Measurements from ENCODE around the gene CASTOR1.

The CASTOR1 gene

DNA sequence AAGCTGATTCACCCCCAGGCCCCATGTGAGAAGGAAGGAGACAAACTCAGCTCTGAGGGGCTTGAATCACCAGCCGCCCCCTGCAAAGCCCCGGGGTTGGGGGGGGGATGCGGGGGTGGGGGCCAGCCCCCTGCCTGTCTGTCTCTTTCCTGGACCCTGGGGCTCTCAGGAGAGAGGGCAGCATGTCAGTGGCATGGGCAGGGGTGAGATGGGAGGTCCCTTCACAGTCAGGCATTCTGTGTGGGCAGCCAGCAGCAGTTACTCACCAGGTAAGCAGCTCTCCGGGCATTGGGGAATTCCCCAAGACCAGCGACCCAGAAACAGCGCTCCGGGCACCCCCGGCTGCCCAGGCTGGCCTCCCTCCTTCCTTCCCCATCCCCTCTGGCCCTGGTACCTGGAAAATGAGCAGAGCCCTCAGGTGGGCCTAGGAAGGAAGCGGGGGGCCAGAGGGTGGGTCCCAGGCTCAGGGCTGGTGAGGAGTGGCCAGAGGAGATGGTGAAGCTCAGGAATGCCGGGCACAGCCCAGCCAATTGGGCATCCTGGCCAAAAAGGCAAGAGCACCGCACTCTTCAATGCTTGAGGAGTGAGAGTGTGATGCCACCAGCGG, 38.5 kb downstream of the CASTOR1 start:
- no peaks in the 10 kb centered on the region for H3F3A ChIP-seq (ENCODE audit: insufficient read depth, low read length)
- TF ChIP-seq EZH2 (IDR thresholded peaks at IDR 0.05; ENCODE audit: borderline replicate concordance, low read length): no peak
- TF ChIP-seq, protein P1, sequence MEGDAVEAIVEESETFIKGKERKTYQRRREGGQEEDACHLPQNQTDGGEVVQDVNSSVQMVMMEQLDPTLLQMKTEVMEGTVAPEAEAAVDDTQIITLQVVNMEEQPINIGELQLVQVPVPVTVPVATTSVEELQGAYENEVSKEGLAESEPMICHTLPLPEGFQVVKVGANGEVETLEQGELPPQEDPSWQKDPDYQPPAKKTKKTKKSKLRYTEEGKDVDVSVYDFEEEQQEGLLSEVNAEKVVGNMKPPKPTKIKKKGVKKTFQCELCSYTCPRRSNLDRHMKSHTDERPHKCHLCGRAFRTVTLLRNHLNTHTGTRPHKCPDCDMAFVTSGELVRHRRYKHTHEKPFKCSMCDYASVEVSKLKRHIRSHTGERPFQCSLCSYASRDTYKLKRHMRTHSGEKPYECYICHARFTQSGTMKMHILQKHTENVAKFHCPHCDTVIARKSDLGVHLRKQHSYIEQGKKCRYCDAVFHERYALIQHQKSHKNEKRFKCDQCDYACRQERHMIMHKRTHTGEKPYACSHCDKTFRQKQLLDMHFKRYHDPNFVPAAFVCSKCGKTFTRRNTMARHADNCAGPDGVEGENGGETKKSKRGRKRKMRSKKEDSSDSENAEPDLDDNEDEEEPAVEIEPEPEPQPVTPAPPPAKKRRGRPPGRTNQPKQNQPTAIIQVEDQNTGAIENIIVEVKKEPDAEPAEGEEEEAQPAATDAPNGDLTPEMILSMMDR (IDR thresholded peaks at IDR 0.05; ENCODE audit: low read length): no peak
- no peaks in the 10 kb centered on the region for H3K9me2 ChIP-seq (ENCODE audit: low read depth, low read length)
- H2AFZ ChIP-seq (ENCODE audit: low read length): no peak overlapping the region
- no peaks in the 10 kb centered on the region for H4K20me1 ChIP-seq (ENCODE audit: insufficient read depth, low read length)
- H3K36me3 ChIP-seq (ENCODE audit: insufficient read depth, low read length): no peaks in the 10 kb centered on the region
- no peak overlapping the region for H3K27ac ChIP-seq (ENCODE audit: low read depth, low read length, poor library complexity, severe bottlenecking)
- H3K4me1 ChIP-seq (ENCODE audit: insufficient read depth, low read length, severe bottlenecking): no peaks in the 10 kb centered on the region
- H3K27me3 ChIP-seq (ENCODE audit: insufficient read depth, low read length): 0 out of 2 replicates have a peak, but pooled peaks cover 8% of the 10 kb centered on the region
- H3K9me3 ChIP-seq (ENCODE audit: low read length): no peaks in the 10 kb centered on the region
- no peak overlapping the region for H3K9ac ChIP-seq (ENCODE audit: low read length)
- H3K79me2 ChIP-seq (ENCODE audit: insufficient read depth, low read length): no peaks in the 10 kb centered on the region
- no peak overlapping the region for H3K4me3 ChIP-seq (ENCODE audit: low read depth, low read length, poor library complexity, severe bottlenecking)
- no peak overlapping the region for H3K4me2 ChIP-seq (ENCODE audit: low read length)

DNA sequence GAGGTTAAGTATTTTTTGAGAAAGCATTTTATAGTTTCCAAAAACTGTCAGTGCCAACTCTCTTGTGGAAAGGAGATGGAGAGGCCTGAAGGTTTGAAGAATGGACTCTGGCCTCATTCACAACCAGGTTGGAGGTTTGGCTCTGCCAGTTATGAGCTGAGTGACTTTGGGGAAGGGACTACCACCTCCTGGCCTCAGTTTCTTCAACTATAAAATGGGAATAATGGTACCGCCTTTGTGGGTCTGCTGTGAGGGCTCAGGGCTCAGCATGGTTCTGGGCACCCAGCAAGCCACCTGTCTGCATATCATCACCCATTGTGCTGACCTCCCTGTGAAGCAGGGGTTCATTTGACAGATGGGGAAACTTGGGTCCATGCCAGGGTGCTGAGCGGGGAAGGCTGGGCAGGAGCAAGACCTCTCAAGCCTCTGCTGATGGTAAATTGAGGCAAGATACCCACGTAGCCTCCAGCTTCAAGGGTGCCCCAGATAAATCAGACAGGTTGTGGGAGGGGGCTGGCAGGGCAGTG, 39.2 kb downstream of the CASTOR1 start:
- TF ChIP-seq, protein P1 (IDR thresholded peaks at IDR 0.05; ENCODE audit: low read length): no peak
- TF ChIP-seq EZH2 (IDR thresholded peaks at IDR 0.05; ENCODE audit: borderline replicate concordance, low read length): no peak
- no peak overlapping the region for H3K4me2 ChIP-seq (ENCODE audit: low read length)
- H3K9ac ChIP-seq (ENCODE audit: low read length): no peak overlapping the region
- no peak overlapping the region for H2AFZ ChIP-seq (ENCODE audit: low read length)
- no peak overlapping the region for H3K27ac ChIP-seq (ENCODE audit: low read depth, low read length, poor library complexity, severe bottlenecking)
- no peak overlapping the region for H3K4me3 ChIP-seq (ENCODE audit: low read depth, low read length, poor library complexity, severe bottlenecking)
- H3K4me1 ChIP-seq (ENCODE audit: insufficient read depth, low read length, severe bottlenecking): no peaks in the 10 kb centered on the region
- no peaks in the 10 kb centered on the region for H4K20me1 ChIP-seq (ENCODE audit: insufficient read depth, low read length)
- H3K79me2 ChIP-seq (ENCODE audit: insufficient read depth, low read length): no peaks in the 10 kb centered on the region
- no peaks in the 10 kb centered on the region for H3K36me3 ChIP-seq (ENCODE audit: insufficient read depth, low read length)
- no peaks in the 10 kb centered on the region for H3K9me3 ChIP-seq (ENCODE audit: low read length)
- 0 out of 2 replicates have a peak, but pooled peaks cover 8% of the 10 kb centered on the region for H3K27me3 ChIP-seq (ENCODE audit: insufficient read depth, low read length)
- no peaks in the 10 kb centered on the region for H3F3A ChIP-seq (ENCODE audit: insufficient read depth, low read length)
- no peaks in the 10 kb centered on the region for H3K9me2 ChIP-seq (ENCODE audit: low read depth, low read length)

DNA sequence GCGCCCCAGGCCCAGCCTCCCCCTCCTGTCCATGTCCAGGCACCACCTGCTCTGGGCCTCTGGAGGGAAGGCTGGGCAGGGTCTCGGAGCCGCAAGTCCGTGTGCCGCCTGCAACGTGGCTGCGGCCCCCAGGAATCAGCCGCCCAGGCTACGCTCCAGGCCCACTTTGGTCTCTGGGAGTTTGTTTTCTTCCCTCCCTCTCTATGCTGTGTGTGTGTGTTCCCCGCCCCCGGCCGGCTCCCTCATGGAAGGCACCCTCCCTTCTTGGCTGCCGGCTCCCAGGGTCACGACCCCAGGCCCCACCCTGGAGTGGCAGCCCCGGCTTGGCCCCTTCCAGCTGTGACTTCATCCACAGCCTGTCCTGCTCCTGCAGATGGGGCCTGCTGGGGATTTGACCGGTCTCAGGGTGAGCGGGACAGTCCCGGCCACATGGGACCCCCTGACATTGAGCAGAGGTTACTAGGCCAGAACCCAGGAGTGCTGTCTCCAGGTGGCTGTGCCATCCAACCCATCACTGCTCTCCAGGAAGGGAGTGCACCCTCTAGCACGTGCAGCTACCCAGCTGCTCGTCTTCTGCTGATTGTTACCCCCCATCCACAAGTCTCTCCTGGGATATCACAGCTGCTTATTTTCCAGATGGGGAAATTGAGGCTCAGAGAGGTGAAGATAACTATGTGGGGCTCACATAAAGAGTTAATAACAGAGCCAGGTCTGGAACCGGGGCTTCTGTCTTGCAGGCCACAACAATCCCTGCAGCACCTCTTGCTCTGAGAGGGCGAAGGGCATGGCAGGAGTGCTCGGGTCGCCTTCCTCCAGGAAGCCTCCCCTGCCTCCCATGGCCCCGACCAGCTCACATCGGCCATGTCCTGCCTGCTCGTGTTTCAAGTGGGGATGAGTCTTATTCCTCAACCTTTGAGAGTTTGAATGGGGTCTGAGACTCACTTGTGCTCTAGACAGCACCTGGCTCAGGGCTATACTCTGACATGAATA, 40.0 kb downstream of the CASTOR1 start:
- H3K9me2 ChIP-seq (ENCODE audit: low read depth, low read length): no peaks in the 10 kb centered on the region
- no peak overlapping the region for H3K4me2 ChIP-seq (ENCODE audit: low read length)
- no peaks in the 10 kb centered on the region for H3K9me3 ChIP-seq (ENCODE audit: low read length)
- no peaks in the 10 kb centered on the region for H3F3A ChIP-seq (ENCODE audit: insufficient read depth, low read length)
- no peak for TF ChIP-seq EZH2 (IDR thresholded peaks at IDR 0.05; ENCODE audit: borderline replicate concordance, low read length)
- TF ChIP-seq, protein P1 (IDR thresholded peaks at IDR 0.05; ENCODE audit: low read length): no peak
- no peak overlapping the region for H3K27ac ChIP-seq (ENCODE audit: low read depth, low read length, poor library complexity, severe bottlenecking)
- H3K4me1 ChIP-seq (ENCODE audit: insufficient read depth, low read length, severe bottlenecking): no peaks in the 10 kb centered on the region
- H3K4me3 ChIP-seq (ENCODE audit: low read depth, low read length, poor library complexity, severe bottlenecking): no peak overlapping the region
- H3K36me3 ChIP-seq (ENCODE audit: insufficient read depth, low read length): no peaks in the 10 kb centered on the region
- H3K79me2 ChIP-seq (ENCODE audit: insufficient read depth, low read length): no peaks in the 10 kb centered on the region
- no peaks in the 10 kb centered on the region for H4K20me1 ChIP-seq (ENCODE audit: insufficient read depth, low read length)
- H3K27me3 ChIP-seq (ENCODE audit: insufficient read depth, low read length): 0 out of 2 replicates have a peak, but pooled peaks cover 14% of the 10 kb centered on the region
- H3K9ac ChIP-seq (ENCODE audit: low read length): no peak overlapping the region
- H2AFZ ChIP-seq (ENCODE audit: low read length): no peak overlapping the region
